ENCODE measurements around the gene NUDT21. TPM values are rescaled to one million over a fixed set of nuclear protein-coding genes. Genes with fewer than 3 reads are reported as not detected.

The NUDT21 gene
- total RNA-seq, 4 donors from 2014 or later, result 43.0 to 72.6 (median 55.6) TPM

DNA sequence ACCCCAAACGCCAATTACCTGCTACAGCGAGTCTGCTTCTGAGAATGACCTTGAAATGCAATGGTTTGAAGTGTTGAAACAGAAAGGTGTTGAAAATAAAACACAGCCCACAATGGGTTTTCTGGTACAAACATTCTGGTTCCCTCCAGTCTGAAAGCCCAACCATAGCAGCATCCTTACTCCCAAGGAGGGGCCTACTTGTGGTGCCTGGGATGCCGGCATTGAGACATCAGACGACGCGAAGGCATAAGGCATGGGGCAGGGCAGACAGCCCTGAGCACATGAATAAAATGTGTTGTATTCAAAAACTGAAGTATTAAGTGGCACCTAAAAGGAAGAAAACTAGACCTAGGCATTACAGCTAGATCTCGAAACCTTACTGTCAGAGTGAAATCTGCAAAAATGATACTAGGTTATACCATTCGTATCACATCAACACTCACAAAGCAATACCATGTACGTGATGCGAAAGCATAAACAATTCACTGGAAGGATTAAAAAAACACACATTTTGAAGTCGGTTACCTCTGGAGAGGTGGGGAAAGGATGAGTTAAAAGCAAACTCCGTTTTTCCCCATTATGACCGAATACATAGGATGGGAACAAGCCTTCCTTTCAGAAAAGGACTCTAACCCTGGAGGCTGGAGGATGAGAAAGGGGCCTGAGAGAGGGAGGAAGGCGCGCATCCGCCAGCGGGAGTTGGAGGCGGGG is 702 bp downstream of the NUDT21 start:
- 2 to 4% methylated on average over 12 to 18 of the region's 18 CpGs for WGBS, 2 donors (ENCODE audit: low coverage in 1 of 2)
- Histone ChIP-seq H3K27me3 (no peaks in the 10 kb centered on the region), H3K36me3 (peaks cover 0 to 42% of the 10 kb centered on the region in 2 donors), H3K9me3 (no peaks in the 10 kb centered on the region), H3K4me3 (peak overlapping the region; percentile 70 to 74), H3K27ac (peak overlapping the region; percentile 24 to 86 (median 81)), H3K4me1 (peaks cover 4 to 50% (median 6%) of the 10 kb centered on the region in 3 donors)
- TF ChIP-seq POLR2AphosphoS5 (IDR thresholded peaks at IDR 0.05) (no peak), POLR2A (IDR thresholded peaks at IDR 0.05) (no peak), EP300 (IDR thresholded peaks at IDR 0.05) (no peak)
- TF ChIP-seq, protein P1, sequence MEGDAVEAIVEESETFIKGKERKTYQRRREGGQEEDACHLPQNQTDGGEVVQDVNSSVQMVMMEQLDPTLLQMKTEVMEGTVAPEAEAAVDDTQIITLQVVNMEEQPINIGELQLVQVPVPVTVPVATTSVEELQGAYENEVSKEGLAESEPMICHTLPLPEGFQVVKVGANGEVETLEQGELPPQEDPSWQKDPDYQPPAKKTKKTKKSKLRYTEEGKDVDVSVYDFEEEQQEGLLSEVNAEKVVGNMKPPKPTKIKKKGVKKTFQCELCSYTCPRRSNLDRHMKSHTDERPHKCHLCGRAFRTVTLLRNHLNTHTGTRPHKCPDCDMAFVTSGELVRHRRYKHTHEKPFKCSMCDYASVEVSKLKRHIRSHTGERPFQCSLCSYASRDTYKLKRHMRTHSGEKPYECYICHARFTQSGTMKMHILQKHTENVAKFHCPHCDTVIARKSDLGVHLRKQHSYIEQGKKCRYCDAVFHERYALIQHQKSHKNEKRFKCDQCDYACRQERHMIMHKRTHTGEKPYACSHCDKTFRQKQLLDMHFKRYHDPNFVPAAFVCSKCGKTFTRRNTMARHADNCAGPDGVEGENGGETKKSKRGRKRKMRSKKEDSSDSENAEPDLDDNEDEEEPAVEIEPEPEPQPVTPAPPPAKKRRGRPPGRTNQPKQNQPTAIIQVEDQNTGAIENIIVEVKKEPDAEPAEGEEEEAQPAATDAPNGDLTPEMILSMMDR (IDR thresholded peaks at IDR 0.05), result no peak
- ATAC-seq, result no peak

DNA sequence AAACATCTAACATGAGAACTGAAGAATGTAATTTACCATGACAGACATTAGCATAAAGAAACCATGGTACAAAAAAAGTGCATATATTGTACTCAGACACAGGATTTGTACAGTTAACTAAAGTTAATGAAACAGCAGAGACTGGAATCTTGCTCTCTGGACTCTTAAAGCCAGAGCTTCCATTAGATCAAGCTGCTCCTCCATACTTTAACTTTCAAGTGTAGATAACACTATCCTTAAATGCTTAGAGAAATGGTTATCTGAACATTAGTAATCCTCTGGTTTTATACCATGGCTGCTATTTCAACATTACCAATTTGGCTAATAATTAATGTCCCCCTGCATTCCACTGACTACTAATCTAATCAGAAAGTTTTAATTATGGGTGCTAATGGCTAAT is 3.1 kb downstream of the NUDT21 start:
- Histone ChIP-seq H3K27me3 (no peaks in the 10 kb centered on the region), H3K4me1 (peaks cover 4 to 42% (median 6%) of the 10 kb centered on the region in 3 donors), H3K4me3 (no peak overlapping the region), H3K9me3 (no peaks in the 10 kb centered on the region), H3K36me3 (peaks cover 0 to 44% of the 10 kb centered on the region in 2 donors), H3K27ac (no peak overlapping the region)
- ATAC-seq, result no peak
- no peak for TF ChIP-seq POLR2A (IDR thresholded peaks at IDR 0.05)
- TF ChIP-seq, protein P1 (IDR thresholded peaks at IDR 0.05), result no peak
- TF ChIP-seq EP300 (IDR thresholded peaks at IDR 0.05), result no peak
- no peak for TF ChIP-seq POLR2AphosphoS5 (IDR thresholded peaks at IDR 0.05)

DNA sequence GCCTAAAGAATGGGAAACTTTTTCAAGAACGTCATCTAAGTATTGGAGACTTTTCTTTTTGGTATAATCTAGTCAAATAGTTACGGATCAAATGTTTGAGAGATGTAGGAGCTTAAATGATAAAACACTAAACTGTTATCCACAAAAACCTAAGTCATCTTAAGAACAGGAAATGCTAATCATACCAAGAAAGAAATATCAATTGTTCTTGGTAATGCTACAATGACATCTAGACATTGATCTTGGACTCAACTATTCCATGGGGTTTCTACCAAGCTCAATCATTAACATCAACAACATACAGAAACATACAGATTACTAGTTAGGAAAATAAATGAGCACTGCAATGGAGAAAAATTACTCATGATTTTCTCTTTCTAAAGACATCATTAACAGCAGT is 3.8 kb downstream of the NUDT21 start:
- Histone ChIP-seq H3K27me3 (no peaks in the 10 kb centered on the region), H3K36me3 (peaks cover 0 to 52% of the 10 kb centered on the region in 2 donors), H3K27ac (no peak overlapping the region), H3K4me1 (peaks cover under 1 to 35% (median 2%) of the 10 kb centered on the region in 3 donors), H3K4me3 (no peak overlapping the region), H3K9me3 (no peaks in the 10 kb centered on the region)
- TF ChIP-seq, protein P1 (IDR thresholded peaks at IDR 0.05), result no peak
- no peak for TF ChIP-seq POLR2A (IDR thresholded peaks at IDR 0.05)
- TF ChIP-seq POLR2AphosphoS5 (IDR thresholded peaks at IDR 0.05), result no peak
- TF ChIP-seq EP300 (IDR thresholded peaks at IDR 0.05), result no peak
- WGBS, 2 donors (ENCODE audit: low coverage in 1 of 2), result 50 to 63% methylated on average over 2 of the region's 2 CpGs
- no peak for ATAC-seq

DNA sequence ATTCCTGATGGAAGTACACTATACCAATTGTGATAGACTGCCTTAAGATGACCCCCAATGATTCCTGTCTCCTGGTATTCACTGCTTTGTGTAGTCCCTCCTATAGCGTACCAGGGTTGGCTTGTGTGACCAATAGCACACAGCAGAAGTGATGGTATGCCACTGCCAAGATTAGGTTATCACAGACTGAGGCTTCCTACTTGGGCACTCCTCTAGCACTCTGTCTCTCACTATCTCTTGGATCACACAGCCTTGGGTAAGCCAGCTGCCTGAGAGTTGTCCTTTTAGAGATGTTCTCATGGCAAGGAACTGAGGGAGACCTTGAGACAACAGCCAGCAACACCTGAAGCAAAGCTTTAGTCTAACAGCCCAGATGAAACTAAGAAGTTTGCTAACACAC is 13.1 kb downstream of the NUDT21 start:
- H3K36me3 ChIP-seq, result peaks cover 0 to 80% of the 10 kb centered on the region in 2 donors
- H3K4me1 ChIP-seq, result no peaks in the 10 kb centered on the region
- H3K27ac ChIP-seq, result no peak overlapping the region
- no peaks in the 10 kb centered on the region for H3K27me3 ChIP-seq
- no peak for TF ChIP-seq POLR2A (IDR thresholded peaks at IDR 0.05)
- ATAC-seq, result no peak
- H3K9me3 ChIP-seq, result no peaks in the 10 kb centered on the region
- no peak overlapping the region for H3K4me3 ChIP-seq
- WGBS, 2 donors (ENCODE audit: low coverage in 1 of 2), result no CpG with 5 or more reads among the region's 1 CpG

DNA sequence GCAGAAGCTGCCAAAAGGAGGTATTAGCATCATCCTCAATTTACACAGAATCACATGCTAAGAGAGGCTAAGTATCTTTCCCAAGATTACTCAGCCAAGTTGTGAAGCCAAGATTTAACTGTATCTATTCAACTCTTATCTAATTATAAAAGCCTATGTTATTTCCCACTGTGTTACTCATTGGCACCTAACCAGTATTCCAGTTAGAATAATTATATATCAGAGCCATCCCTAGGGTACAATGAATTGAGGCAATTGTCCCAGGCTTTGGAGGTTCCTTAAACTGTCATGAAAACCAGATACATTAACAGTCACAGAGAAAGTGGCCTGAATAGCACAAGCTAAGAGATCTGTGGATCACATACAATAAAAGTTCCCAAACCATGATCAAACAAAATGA is 14.9 kb downstream of the NUDT21 start:
- Histone ChIP-seq H3K4me1 (no peaks in the 10 kb centered on the region), H3K4me3 (no peak overlapping the region), H3K9me3 (no peaks in the 10 kb centered on the region), H3K27me3 (no peaks in the 10 kb centered on the region), H3K36me3 (peaks cover 4 to 83% of the 10 kb centered on the region in 2 donors), H3K27ac (no peak overlapping the region)
- no peak for TF ChIP-seq POLR2A (IDR thresholded peaks at IDR 0.05)
- TF ChIP-seq, protein P1 (IDR thresholded peaks at IDR 0.05), result no peak
- no peak for TF ChIP-seq POLR2AphosphoS5 (IDR thresholded peaks at IDR 0.05)
- TF ChIP-seq EP300 (IDR thresholded peaks at IDR 0.05), result no peak
- ATAC-seq, result no peak
